Endothelial cell of umbilical vein (primary cell): ENCODE measurements around the gene COX7A1. TPM values are rescaled to one million over a fixed set of nuclear protein-coding genes. Genes with fewer than 3 reads are reported as not detected.

Source experiments
- Bru-seq: library from RNA; stranded (reverse); fragments of 400-500 nt; gene quantifications from one replicate; lab custom pipeline; 2021; lab: Mats Ljungman, UMichigan
- BruChase-seq, 2 experiments: library from RNA; stranded (reverse); fragments of 400-500 nt; gene quantifications; one replicate each; lab custom pipeline; 2021; lab: Mats Ljungman, UMichigan
- BruUV-seq: library from RNA; stranded (reverse); fragments of 400-500 nt; replicated peaks from 2 replicates; lab custom pipeline; 2021; lab: Mats Ljungman, UMichigan
- CTCF ChIA-PET: fragments of 300-600, 350-600 bp; sonication (Branson Sonifier 250); formaldehyde crosslinking; loops from one replicate; lab custom pipeline; 2021; ENCODE audit warnings: antibody characterized with exemption, inconsistent platforms; lab: Charles Lee
- POLR2A ChIA-PET: fragments of 300-600, 350-600 bp; sonication (Branson Sonifier 250); formaldehyde crosslinking; loops from one replicate; lab custom pipeline; 2021; ENCODE audit warnings: antibody characterized with exemption, inconsistent platforms; lab: Charles Lee
- DNase-seq: peaks from one replicate; pipeline ENCODE4 v3.0.0-alpha.2; 2011; ENCODE audit warnings: low read depth, low spot score
- FAIRE-seq: peaks from 2 replicates; lab custom pipeline; 2011; peaks lifted over from hg19 to GRCh38; lab: Jason Lieb, UNC
- H2AFZ ChIP-seq: 2 replicates; pipeline ENCODE4 v1.6.0; 2012; ENCODE audit warnings: low read depth, low read length, control low read depth, inconsistent platforms
- H3K27ac ChIP-seq: 2 replicates; pipeline ENCODE4 v1.5.1; 2011; ENCODE audit warnings: low read depth, mild to moderate bottlenecking, control low read depth, low read length, moderate library complexity; ENCODE audit not compliant: insufficient read depth
- H3K27me3 ChIP-seq, 2 experiments: 2 replicates each; pipeline versions ENCODE4 v1.6.0 to v1.6.1; 2011; ENCODE audit warnings: low read length in 2 of 2, mixed read lengths in 1 of 2; ENCODE audit not compliant: control insufficient read depth in 2 of 2, insufficient read depth in 2 of 2
- H3K36me3 ChIP-seq, 2 experiments: 2 replicates in 1 of 2; 3 replicates in 1 of 2; pipeline ENCODE4 v1.5.1; 2011; ENCODE audit warnings: low read length in 2 of 2, mild to moderate bottlenecking in 1 of 2, moderate library complexity in 1 of 2; ENCODE audit not compliant: control insufficient read depth in 2 of 2, insufficient read depth in 2 of 2; ENCODE audit errors: extremely low read depth in 1 of 2
- H3K4me1 ChIP-seq: 3 replicates; pipeline ENCODE4 v1.5.1; 2011; ENCODE audit warnings: mild to moderate bottlenecking, low read length; ENCODE audit not compliant: control insufficient read depth, insufficient read depth; ENCODE audit errors: extremely low read depth
- H3K4me2 ChIP-seq: 2 replicates; pipeline ENCODE4 v1.6.1; 2011; ENCODE audit warnings: low read length, control low read depth, mixed read lengths; ENCODE audit not compliant: insufficient read depth
- H3K4me3 ChIP-seq, 3 experiments: fragments of 200-600 bp in 1 of 3; sonication (generic), shearing (Covaris generic) in 1 of 3; replicated peaks in 1 of 3; 2 replicates each; pipeline ENCODE4 v1.5.1; 2011 to 2016; ENCODE audit warnings: control low read depth in 3 of 3, low read length in 3 of 3, mild to moderate bottlenecking in 2 of 3, inconsistent platforms in 1 of 3, low read depth in 1 of 3, moderate library complexity in 1 of 3; ENCODE audit not compliant: insufficient read depth in 1 of 3
- H3K79me2 ChIP-seq: 2 replicates; pipeline ENCODE4 v1.6.0; 2012; ENCODE audit warnings: low read length, inconsistent platforms; ENCODE audit not compliant: control insufficient read depth, insufficient read depth
- H3K9ac ChIP-seq: replicated peaks from 2 replicates; pipeline ENCODE3; 2011; ENCODE audit warnings: low read length, control low read depth; ENCODE audit not compliant: insufficient read depth; ENCODE audit errors: extremely low read depth
- H3K9me1 ChIP-seq: replicated peaks from 3 replicates; pipeline ENCODE4 v1.6.0; 2011; ENCODE audit warnings: mild to moderate bottlenecking, low read length; ENCODE audit not compliant: control insufficient read depth, insufficient read depth; ENCODE audit errors: extremely low read depth
- H3K9me3 ChIP-seq: replicated peaks from 2 replicates; pipeline ENCODE4 v1.5.1; 2012; ENCODE audit warnings: low read length, inconsistent platforms; ENCODE audit not compliant: control insufficient read depth, insufficient read depth
- H4K20me1 ChIP-seq: replicated peaks from 2 replicates; pipeline ENCODE3; 2011; ENCODE audit warnings: mild to moderate bottlenecking, low read length; ENCODE audit not compliant: control insufficient read depth, insufficient read depth; ENCODE audit errors: extremely low read depth
- EZH2 ChIP-seq: IDR thresholded peaks from 2 replicates; pipeline ENCODE4 v1.6.1; 2012; ENCODE audit warnings: borderline replicate concordance, low read depth, mild to moderate bottlenecking, moderate library complexity, low read length, inconsistent platforms; ENCODE audit not compliant: severe bottlenecking
- FOS ChIP-seq: IDR thresholded peaks from 2 replicates; pipeline ENCODE4 v1.6.1; 2011; ENCODE audit warnings: mild to moderate bottlenecking, low read length, moderate library complexity, borderline replicate concordance; ENCODE audit not compliant: insufficient read depth
- JUN ChIP-seq: IDR thresholded peaks from 2 replicates; pipeline ENCODE4 v1.6.1; 2011; ENCODE audit warnings: borderline replicate concordance, low read depth; ENCODE audit not compliant: insufficient read length, insufficient read depth
- MYC ChIP-seq: IDR thresholded peaks from one replicate; pipeline ENCODE4 v1.6.1; 2011; ENCODE audit warnings: mild to moderate bottlenecking, low read depth, low read length
- POLR2A ChIP-seq: IDR thresholded peaks from 2 replicates; pipeline ENCODE4 v1.6.1; 2012; ENCODE audit warnings: low read depth, mild to moderate bottlenecking, control low read depth, low read length
- POLR2AphosphoS5 ChIP-seq: IDR thresholded peaks from 2 replicates; pipeline ENCODE4 v1.6.1; 2012; ENCODE audit warnings: low read depth, mild to moderate bottlenecking, control low read depth, low read length, moderate library complexity; ENCODE audit not compliant: insufficient read depth
- dilution Hi-C: fragments of 300-500 bp; cut with MboI; formaldehyde crosslinking; loops from one replicate; pipeline ENCODE4 v1.15.0; 2019; ENCODE audit warnings: low sequenced_read_pairs; ENCODE audit not compliant: extremely low pct_ligation_motif_present
- intact Hi-C: fragments of 100-400 bp; cut with micrococcal nuclease; formaldehyde crosslinking; loops from one replicate; pipeline ENCODE4 v1.10.0; 2022
- long read RNA-seq: library from polyadenylated mRNA; stranded (forward); transcript quantifications from one replicate; pipeline ENCODE4 v2.0.0, GENCODE V29; 2021
- polyA minus RNA-seq, 3 experiments: library from RNA; depleted of rRNA, polyadenylated mRNA; stranded (reverse); fragments of >200 nt; gene quantifications; 1 replicate in 1 of 3; 2 replicates in 2 of 3; pipeline ENCODE4 v1.2.3, GENCODE V29; 2011
- polyA plus RNA-seq, 4 experiments: library from polyadenylated mRNA; depleted of rRNA in 3 of 4; stranded (reverse) in 3 of 4; unstranded in 1 of 4; fragments of >200 nt; gene quantifications; 2 replicates each; pipeline versions ENCODE4 v1.2.1 to v1.2.3, GENCODE V29; 2011 to 2012; ENCODE audit warnings: missing spikeins in 1 of 4
- total RNA-seq: library from RNA; stranded (reverse); gene quantifications from 2 replicates; pipeline ENCODE4 v1.2.3, GENCODE V29; 2021
- TF ChIP-seq, protein P1 (sequence below), 2 donors: IDR thresholded peaks; 1 replicate in 1 of 2; 2 replicates in 1 of 2; pipeline ENCODE4 v1.5.1; 2011; ENCODE audit warnings: low read length in 2 of 2, mild to moderate bottlenecking in 2 of 2, moderate library complexity in 2 of 2, control low read depth in 1 of 2, inconsistent platforms in 1 of 2, low read depth in 1 of 2; ENCODE audit not compliant: insufficient read depth in 1 of 2; ENCODE audit errors: extremely low read depth in 1 of 2
- TF ChIP-seq, protein P2 (sequence below): IDR thresholded peaks from 2 replicates; pipeline ENCODE4 v1.6.1; 2011; ENCODE audit not compliant: insufficient read depth, insufficient read length

The COX7A1 gene
- total RNA-seq (26.8 and 35.2 TPM in 2 replicates), polyA plus RNA-seq (10.6 and 11.6 TPM in 2 replicates), polyA minus RNA-seq (15.8 and 33.2 TPM in 2 replicates), Bru-seq, nascent RNA (percentile 39 among the genes with signal in this experiment), BruChase-seq, experiment 1, labeled RNA remaining after a 6-hour chase (percentile 39 among the genes with signal in this experiment), BruChase-seq, experiment 2, labeled RNA remaining after a 2-hour chase (percentile 31 among the genes with signal in this experiment)
- 9.1 and 10.2 TPM in 2 replicates for polyA plus RNA-seq (2011; cell fraction: cytosol; rRNA removed)
- 2.4 and 3.4 TPM in 2 replicates for polyA plus RNA-seq (2011; cell fraction: nucleus; rRNA removed)
- 23.4 and 38.0 TPM in 2 replicates for polyA plus RNA-seq (2012)
- not detected for polyA minus RNA-seq (2011; cell fraction: cytosol; rRNA and poly(A)+ RNA removed)
- polyA minus RNA-seq (2011; cell fraction: nucleus; rRNA and poly(A)+ RNA removed), result 1.1 TPM in 1 of 2 replicates, not detected in the other
- long read RNA-seq, transcript COX7A1-201 (4 exons, 762 nt), result major isoform, 102 of 108 reads
- long read RNA-seq, partial matches to known transcripts, result 4 of 108 reads
- long read RNA-seq, other reads (novel, unspliced or antisense), result 0 of 108 reads

DNA sequence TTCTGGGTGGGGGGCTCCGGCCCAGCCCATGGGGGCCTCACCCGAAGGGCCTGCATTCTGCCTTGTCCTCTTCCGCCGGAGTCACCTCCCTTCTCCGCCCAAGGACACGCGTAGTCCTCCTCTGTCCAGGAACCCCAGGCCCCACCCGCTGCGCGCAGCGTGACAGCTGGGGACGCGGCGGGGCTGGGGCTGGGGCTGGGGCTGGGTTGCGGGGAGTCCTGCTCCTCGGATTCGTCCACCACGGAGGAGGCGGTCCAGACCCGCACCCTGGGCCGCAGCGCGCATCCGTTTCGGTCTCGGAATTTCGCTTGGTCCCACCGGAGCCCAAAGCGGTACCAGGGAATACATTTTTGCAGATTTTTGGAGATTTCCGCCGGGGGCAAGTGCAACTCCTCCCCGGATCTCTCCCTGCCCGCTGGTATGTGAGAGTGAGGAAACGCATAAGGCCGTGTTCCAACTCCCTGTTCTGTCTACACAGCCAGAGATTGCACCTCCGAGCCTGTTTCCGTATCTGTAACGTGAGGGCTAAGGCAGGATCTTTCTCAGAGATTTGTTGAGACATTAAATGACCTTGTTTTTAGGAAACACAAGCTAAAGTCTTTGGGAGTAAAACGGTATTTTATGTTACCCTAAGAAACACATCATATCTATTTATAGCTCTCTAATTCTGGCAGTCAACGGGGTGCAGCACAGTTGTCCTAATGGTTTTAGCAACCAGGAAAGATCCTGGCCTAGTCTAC, at the start of gene COX7A1:
Gene COX7A1 (minus strand): TSS at position 96 of the 740 bp plus-strand sequence. CDS start 40 bp downstream, at position 56.
- Histone ChIP-seq H3K4me3 (peak within 1 kb of the TSS; percentile 43 to 70 (median 56)), H2AFZ (peak within 1 kb of the TSS; percentile 43), H3K4me2 (peak within 1 kb of the TSS; percentile 66), H3K79me2 (no peaks in the 10 kb centered on the region), H3K27ac (peak within 1 kb of the TSS; percentile 53), H3K4me1 (peaks cover 13% of the 10 kb centered on the region), H3K27me3 (no peaks in the 10 kb centered on the region), H3K9me3 (no peaks in the 10 kb centered on the region), H3K9ac (peak within 1 kb of the TSS; percentile 61), H3K9me1 (no peaks in the 10 kb centered on the region), H4K20me1 (no peaks in the 10 kb centered on the region), H3K36me3 (peaks cover 8 to 22% of the 10 kb centered on the region in 2 experiments)
- intact Hi-C loops (loop anchor here (1.0 kb wide), 1 partner anchor 24 kb away; no protein-coding TSS in a partner anchor), dilution Hi-C loops (no loop called here)
- ChIA-PET POLR2A (interaction anchor here (1.0 kb wide), 1 partner anchor 25 kb away, joined by 3 read pairs; no protein-coding TSS in a partner anchor), CTCF (interaction anchor here (0.8 to 3.4 kb wide), 6 partner anchors 11 to 93 kb away, joined by 3 to 23 read pairs (median 10); no protein-coding TSS in a partner anchor)
- peak; percentile 77 for FAIRE-seq
- no TSS peak for BruUV-seq
- DNase-seq, result peak; percentile 23
- TF ChIP-seq JUN, result no peak
- no peak for TF ChIP-seq POLR2AphosphoS5
- no peak for TF ChIP-seq FOS
- no peak for TF ChIP-seq MYC
- no peak for TF ChIP-seq POLR2A
- no peak for TF ChIP-seq EZH2
- TF ChIP-seq, protein P1, sequence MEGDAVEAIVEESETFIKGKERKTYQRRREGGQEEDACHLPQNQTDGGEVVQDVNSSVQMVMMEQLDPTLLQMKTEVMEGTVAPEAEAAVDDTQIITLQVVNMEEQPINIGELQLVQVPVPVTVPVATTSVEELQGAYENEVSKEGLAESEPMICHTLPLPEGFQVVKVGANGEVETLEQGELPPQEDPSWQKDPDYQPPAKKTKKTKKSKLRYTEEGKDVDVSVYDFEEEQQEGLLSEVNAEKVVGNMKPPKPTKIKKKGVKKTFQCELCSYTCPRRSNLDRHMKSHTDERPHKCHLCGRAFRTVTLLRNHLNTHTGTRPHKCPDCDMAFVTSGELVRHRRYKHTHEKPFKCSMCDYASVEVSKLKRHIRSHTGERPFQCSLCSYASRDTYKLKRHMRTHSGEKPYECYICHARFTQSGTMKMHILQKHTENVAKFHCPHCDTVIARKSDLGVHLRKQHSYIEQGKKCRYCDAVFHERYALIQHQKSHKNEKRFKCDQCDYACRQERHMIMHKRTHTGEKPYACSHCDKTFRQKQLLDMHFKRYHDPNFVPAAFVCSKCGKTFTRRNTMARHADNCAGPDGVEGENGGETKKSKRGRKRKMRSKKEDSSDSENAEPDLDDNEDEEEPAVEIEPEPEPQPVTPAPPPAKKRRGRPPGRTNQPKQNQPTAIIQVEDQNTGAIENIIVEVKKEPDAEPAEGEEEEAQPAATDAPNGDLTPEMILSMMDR (IDR thresholded peaks at IDR 0.05; ENCODE audit: extremely low read depth in 1 of 2, insufficient read depth in 1 of 2, low read depth in 1 of 2, low read length in 2 of 2), result no peak
- TF ChIP-seq, protein P2, sequence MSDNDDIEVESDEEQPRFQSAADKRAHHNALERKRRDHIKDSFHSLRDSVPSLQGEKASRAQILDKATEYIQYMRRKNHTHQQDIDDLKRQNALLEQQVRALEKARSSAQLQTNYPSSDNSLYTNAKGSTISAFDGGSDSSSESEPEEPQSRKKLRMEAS, result no peak
